Measurements from ENCODE around the gene DPM2.

DNA sequence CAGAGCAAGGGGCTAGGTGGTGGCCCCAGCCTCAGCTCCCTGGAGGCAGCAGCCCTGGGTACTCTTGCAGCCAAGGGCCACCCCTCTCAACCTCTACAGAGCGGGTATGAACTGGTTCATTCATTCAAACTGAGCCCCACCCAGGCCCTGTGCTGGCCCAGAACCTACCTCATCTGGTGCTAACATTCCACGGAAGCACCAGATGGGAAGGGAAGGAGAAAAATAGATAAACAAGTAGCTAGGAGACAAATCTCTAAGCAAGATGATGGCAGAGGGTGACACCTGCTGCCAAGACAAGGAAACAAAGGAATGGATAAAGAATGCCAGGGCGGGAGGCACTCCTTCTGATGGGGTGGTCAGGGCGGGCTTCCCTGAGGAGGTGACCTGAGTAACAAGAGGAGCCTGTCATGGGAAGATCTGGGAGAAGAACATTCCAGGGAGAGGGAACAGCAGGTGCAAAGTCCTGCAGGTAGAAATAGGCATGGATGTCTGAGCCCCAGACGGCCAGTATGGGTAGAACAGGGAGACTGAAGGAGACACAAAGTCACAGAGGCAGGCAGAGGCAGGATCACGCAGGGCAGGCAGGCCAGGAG, 26.9 kb downstream of the DPM2 start:
- TF ChIP-seq POLR2A (IDR thresholded peaks at IDR 0.05; ENCODE audit: low read depth, low read length) (no peak), TAF1 (IDR thresholded peaks at IDR 0.05; ENCODE audit: borderline replicate concordance, low read depth, low read length) (no peak)
